ENCODE data around the gene NXPE3.
A peak's percentile ranks its signal among the peaks of the same experiment; 100 is the strongest.

The NXPE3 gene

DNA sequence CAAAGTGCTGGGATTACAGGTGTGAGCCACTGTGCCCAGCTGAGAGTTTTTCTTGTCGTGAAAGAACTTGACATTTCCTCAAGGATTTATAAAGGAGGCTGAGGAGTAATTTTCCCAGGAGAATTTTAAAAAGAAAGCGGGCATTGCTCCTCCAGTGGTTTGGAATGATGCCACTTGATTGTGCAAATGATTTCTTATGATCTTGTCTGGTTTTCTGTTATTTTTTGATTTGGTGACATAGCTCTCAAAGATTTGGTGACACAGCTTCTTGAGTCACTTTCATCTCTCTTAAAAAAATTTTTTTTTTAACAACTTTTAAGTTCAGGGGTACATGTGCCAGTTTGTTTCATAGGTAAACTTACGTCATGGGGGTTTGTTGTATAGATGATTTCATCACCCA is 45.7 kb downstream of the NXPE3 start:
- Histone ChIP-seq H3K27ac (ENCODE audit: low read depth, low read length) (peak overlapping the region; percentile 90), H3K36me3 (ENCODE audit: low read length) (peaks cover 6% of the 10 kb centered on the region; the same call in 1 of the 2 replicates), H2AFZ (ENCODE audit: low read depth, low read length, severe bottlenecking) (no peak overlapping the region), H3K4me3 (ENCODE audit: insufficient read depth, low read length, poor library complexity, severe bottlenecking) (no peak overlapping the region), H3K79me2 (ENCODE audit: insufficient read depth, low read length) (peaks cover 16% of the 10 kb centered on the region), H3K9me2 (replicated peaks; ENCODE audit: insufficient read depth, low read length) (no peaks in the 10 kb centered on the region), H3K9ac (ENCODE audit: low read length) (no peak overlapping the region), H4K20me1 (ENCODE audit: low read depth, low read length) (no peaks in the 10 kb centered on the region), H3K27me3 (ENCODE audit: low read length) (no peaks in the 10 kb centered on the region), H3K4me2 (ENCODE audit: low read depth, low read length, poor library complexity, severe bottlenecking) (no peak overlapping the region), H3F3A (ENCODE audit: insufficient read depth) (peaks cover 71% of the 10 kb centered on the region), H3K9me3 (ENCODE audit: insufficient read depth, low read length) (no peaks in the 10 kb centered on the region)
- TF ChIP-seq, protein P1, sequence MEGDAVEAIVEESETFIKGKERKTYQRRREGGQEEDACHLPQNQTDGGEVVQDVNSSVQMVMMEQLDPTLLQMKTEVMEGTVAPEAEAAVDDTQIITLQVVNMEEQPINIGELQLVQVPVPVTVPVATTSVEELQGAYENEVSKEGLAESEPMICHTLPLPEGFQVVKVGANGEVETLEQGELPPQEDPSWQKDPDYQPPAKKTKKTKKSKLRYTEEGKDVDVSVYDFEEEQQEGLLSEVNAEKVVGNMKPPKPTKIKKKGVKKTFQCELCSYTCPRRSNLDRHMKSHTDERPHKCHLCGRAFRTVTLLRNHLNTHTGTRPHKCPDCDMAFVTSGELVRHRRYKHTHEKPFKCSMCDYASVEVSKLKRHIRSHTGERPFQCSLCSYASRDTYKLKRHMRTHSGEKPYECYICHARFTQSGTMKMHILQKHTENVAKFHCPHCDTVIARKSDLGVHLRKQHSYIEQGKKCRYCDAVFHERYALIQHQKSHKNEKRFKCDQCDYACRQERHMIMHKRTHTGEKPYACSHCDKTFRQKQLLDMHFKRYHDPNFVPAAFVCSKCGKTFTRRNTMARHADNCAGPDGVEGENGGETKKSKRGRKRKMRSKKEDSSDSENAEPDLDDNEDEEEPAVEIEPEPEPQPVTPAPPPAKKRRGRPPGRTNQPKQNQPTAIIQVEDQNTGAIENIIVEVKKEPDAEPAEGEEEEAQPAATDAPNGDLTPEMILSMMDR (IDR thresholded peaks at IDR 0.05; ENCODE audit: insufficient read depth, low read length, poor library complexity, severe bottlenecking), result no peak
- TF ChIP-seq EZH2phosphoT487 (conservative IDR thresholded peaks at IDR 0.05; ENCODE audit: low read length), result no peak

DNA sequence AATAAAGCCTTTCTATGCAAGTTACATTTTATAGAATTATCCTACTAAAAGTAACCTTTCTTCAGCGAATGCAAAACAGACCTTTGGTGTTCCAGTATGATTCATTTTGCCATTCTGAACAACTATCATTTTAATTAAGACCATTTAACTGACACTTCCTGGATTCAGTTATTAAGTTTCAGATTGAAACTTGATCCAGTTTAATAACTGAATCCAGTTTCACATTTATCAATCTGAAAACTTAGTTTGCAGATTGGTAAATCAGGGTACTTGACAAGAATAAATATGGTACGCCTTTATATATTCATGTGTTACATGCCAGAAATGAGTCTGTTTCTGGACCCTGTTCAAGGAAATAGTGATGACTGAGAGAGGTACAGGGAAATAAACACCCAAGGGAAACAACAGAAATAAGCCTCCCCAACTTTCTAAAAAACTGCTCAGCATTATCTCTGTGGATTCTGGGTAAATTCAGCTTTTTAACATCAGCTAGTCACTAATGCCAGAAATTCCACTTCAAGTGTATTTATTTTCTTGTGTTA is 47.0 kb downstream of the NXPE3 start:
- no peaks in the 10 kb centered on the region for H3K27me3 ChIP-seq (ENCODE audit: low read length)
- H3F3A ChIP-seq (ENCODE audit: insufficient read depth), result peaks cover 67% of the 10 kb centered on the region
- no peaks in the 10 kb centered on the region for H3K9me2 ChIP-seq (replicated peaks; ENCODE audit: insufficient read depth, low read length)
- TF ChIP-seq, protein P1 (IDR thresholded peaks at IDR 0.05; ENCODE audit: insufficient read depth, low read length, poor library complexity, severe bottlenecking), result no peak
- no peak for TF ChIP-seq EZH2phosphoT487 (conservative IDR thresholded peaks at IDR 0.05; ENCODE audit: low read length)
- peak overlapping the region; percentile 42 for H3K4me2 ChIP-seq (ENCODE audit: low read depth, low read length, poor library complexity, severe bottlenecking)
- peak overlapping the region; percentile 42 for H2AFZ ChIP-seq (ENCODE audit: low read depth, low read length, severe bottlenecking)
- peaks cover 29% of the 10 kb centered on the region for H3K79me2 ChIP-seq (ENCODE audit: insufficient read depth, low read length)
- 0 out of 2 replicates have a peak, but pooled peaks cover 8% of the 10 kb centered on the region for H3K36me3 ChIP-seq (ENCODE audit: low read length)
- H4K20me1 ChIP-seq (ENCODE audit: low read depth, low read length), result no peaks in the 10 kb centered on the region
- H3K27ac ChIP-seq (ENCODE audit: low read depth, low read length), result peak overlapping the region; percentile 90
- H3K9me3 ChIP-seq (ENCODE audit: insufficient read depth, low read length), result no peaks in the 10 kb centered on the region
- no peak overlapping the region for H3K4me3 ChIP-seq (ENCODE audit: insufficient read depth, low read length, poor library complexity, severe bottlenecking)
- H3K9ac ChIP-seq (ENCODE audit: low read length), result peak overlapping the region; percentile 13; the same call in 1 of the 2 replicates

DNA sequence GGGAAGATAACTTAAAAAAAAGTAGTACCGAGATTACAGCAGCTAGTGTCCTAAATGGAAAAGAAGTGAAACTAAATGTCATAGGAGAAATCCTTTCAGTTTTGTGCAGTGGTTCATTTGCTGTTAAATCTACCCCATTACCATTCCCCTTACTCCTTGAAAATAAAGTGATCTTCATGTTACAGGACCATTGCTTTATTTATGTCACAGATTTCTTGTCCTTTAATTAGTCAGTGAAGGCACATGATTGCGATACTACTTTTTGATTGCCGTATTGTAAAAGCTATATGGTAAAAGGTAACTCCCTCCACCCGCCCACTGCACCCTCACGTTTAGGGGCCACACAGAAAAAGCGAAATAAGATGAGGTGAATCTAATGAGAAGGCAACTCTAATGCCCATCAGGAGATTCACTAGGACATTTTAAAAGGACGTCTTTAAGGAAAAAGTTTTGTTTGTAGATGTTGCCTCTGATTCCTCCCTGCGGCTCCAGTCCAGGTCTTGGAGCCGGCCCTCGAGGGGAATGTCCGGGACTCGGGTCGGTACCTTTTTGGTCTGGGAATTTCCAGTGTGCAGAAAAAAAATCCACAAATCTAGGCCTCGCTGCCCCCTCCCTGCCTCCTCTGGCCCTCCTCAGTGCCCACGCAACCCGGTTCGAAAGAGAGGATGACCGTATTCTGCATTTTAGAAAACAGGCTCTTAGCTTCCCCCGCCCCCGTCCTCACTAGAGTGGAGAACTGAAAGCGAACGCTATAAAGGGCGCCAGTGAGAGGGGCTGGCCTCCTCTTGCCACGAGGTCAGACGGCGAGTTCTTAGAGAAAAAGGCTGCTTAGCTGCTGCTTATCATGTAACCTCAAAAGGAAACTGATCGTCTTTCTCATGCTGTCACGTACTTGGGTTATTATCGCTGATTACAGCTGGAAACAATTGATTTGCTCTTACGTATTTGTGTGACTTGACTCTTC is 48.5 kb downstream of the NXPE3 start:
- H3K4me2 ChIP-seq (ENCODE audit: low read depth, low read length, poor library complexity, severe bottlenecking), result peak overlapping the region; percentile 94
- peaks cover 61% of the 10 kb centered on the region for H3F3A ChIP-seq (ENCODE audit: insufficient read depth)
- no peaks in the 10 kb centered on the region for H3K9me3 ChIP-seq (ENCODE audit: insufficient read depth, low read length)
- no peaks in the 10 kb centered on the region for H3K27me3 ChIP-seq (ENCODE audit: low read length)
- peak overlapping the region; percentile 80 for H3K4me3 ChIP-seq (ENCODE audit: insufficient read depth, low read length, poor library complexity, severe bottlenecking)
- H3K27ac ChIP-seq (ENCODE audit: low read depth, low read length), result peak overlapping the region; percentile 90
- H2AFZ ChIP-seq (ENCODE audit: low read depth, low read length, severe bottlenecking), result peak overlapping the region; percentile 79
- H4K20me1 ChIP-seq (ENCODE audit: low read depth, low read length), result no peaks in the 10 kb centered on the region
- H3K36me3 ChIP-seq (ENCODE audit: low read length), result peaks cover 8% of the 10 kb centered on the region; the same call in 1 of the 2 replicates
- peak overlapping the region; percentile 72 for H3K9ac ChIP-seq (ENCODE audit: low read length)
- H3K79me2 ChIP-seq (ENCODE audit: insufficient read depth, low read length), result peaks cover 44% of the 10 kb centered on the region
- no peaks in the 10 kb centered on the region for H3K9me2 ChIP-seq (replicated peaks; ENCODE audit: insufficient read depth, low read length)
- TF ChIP-seq EZH2phosphoT487 (conservative IDR thresholded peaks at IDR 0.05; ENCODE audit: low read length), result no peak
- TF ChIP-seq, protein P1 (IDR thresholded peaks at IDR 0.05; ENCODE audit: insufficient read depth, low read length, poor library complexity, severe bottlenecking), result no peak
